Measurements from ENCODE around the gene PKD1L1.

DNA sequence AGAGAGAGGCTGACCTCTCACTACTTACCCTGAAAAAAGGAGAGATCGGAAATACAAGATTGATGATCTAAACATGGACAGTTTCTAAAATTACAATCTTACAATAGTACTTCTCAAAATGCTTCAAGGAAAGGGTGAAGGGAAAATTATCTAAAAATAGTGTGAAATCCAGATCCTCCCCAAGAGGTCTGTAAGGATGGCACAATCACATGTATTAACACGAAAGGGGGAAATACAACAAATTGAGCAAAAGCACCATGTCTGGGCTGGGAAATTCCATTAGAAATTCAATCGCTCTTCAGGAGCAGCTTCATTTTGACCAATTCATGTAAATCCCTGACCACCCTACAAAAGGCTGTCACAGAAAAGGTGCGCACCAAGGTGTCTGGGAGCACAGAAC lies 67.0 kb downstream of the PKD1L1 start:
- TF ChIP-seq, protein P1, sequence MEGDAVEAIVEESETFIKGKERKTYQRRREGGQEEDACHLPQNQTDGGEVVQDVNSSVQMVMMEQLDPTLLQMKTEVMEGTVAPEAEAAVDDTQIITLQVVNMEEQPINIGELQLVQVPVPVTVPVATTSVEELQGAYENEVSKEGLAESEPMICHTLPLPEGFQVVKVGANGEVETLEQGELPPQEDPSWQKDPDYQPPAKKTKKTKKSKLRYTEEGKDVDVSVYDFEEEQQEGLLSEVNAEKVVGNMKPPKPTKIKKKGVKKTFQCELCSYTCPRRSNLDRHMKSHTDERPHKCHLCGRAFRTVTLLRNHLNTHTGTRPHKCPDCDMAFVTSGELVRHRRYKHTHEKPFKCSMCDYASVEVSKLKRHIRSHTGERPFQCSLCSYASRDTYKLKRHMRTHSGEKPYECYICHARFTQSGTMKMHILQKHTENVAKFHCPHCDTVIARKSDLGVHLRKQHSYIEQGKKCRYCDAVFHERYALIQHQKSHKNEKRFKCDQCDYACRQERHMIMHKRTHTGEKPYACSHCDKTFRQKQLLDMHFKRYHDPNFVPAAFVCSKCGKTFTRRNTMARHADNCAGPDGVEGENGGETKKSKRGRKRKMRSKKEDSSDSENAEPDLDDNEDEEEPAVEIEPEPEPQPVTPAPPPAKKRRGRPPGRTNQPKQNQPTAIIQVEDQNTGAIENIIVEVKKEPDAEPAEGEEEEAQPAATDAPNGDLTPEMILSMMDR (IDR thresholded peaks at IDR 0.05) = no peak
- TF ChIP-seq POLR2A (IDR thresholded peaks at IDR 0.05) (no peak), EP300 (IDR thresholded peaks at IDR 0.05) (no peak), POLR2AphosphoS5 (IDR thresholded peaks at IDR 0.05) (no peak)

Data from sigmoid colon (tissue), 4 donors.